Stimulated activated CD8-positive, alpha-beta memory T cell treated with anti-CD3 and anti-CD28 coated beads, Interleukin-4, amount 100 ng/mL, for 24 hours (primary cell): Measurements from ENCODE around the gene PTPRD.

Experiments used
- DNase-seq: peaks from one replicate; pipeline ENCODE4 v3.0.0-alpha.2; 2020; ENCODE audit warnings: low read depth

The PTPRD gene

DNA sequence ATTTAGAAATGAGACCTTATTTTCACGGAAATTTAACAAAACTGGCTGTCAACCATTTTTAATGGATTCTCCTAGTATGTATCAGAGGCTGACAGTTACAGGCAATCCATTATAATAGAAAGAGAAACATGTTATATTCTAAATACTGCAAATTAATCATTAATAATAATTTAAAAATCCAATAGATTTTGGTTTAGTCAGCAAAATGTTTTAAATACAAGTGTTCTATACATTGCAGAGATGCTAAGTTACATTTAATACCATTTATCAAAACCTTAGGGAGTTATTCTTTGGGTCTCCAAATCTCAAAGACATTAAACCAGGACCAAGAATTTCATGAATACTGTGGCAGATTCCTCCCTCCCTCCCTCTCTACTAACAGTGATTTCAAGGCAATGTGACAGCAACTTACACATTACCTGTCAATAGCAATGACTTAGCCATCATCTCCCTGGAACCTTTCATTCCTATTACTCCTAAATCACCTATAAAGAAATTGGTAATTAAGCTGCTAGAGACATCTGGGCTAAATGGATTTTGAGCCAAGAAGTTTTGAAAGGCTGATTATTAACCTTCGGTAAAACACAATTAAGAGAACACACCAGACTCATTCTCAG, 2044.7 kb downstream of the PTPRD start:
- no peak for DNase-seq

DNA sequence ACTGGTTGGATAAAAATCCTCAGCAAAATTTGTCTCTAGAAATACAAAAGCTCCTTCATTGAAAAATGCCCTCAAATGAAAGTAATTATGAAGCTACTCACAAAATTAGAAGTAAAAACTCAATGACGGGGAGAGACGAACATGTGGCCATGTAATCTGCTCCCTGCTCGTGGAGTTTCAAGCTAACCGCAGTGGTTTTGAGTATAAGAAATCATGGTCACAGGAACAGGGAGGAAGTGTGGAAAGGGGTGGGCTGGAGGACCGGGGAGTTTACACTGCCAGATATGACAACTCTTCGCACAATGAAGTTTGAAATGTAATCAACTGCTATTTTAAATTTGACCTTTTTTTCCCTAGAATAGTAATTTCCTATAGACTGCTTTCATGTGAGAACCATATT, 2047.8 kb downstream of the PTPRD start:
- no peak for DNase-seq

DNA sequence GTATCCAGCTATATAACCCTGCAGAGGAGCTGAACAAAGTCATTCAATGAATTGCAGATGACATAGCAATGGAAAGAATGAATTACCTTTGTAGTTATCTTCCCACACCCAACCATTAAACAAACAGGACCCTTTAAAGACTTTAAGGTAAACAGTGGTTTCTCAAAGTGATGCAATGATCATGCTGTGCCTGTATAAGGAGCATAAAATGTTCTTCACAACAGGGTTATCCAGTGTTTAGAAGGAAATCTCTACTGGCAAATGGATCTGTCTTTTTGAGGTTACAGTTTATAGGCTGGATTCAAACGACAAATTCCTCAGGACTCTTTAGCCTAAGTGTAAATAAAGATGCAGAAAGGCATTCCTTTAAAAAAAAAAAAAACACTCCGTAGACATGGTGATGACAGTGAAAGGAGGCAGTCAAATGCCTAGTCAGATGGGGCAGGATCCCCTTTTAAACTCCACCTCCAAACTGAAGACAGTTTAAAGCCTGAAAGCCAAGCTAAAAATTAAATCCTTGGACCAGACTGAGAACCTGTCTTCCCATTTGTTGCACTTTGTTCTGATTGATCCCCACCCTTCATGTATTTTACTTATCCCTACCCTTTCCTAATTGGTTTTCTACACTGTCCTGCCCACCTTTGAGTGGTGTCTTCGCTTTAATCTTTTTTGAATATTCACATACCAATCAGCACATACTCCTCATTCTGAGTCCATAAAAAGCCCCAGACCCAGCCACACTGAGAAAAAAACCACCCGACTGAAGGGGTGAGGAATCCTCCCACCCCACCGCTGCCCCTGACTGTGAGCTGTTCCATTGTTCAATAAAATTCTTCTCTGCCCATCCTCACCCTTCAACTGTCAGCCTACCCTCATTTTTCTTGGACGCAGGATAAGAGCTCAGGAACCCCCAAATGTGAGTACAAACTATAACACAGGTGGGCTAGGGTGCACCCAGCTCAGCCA, 2052.0 kb downstream of the PTPRD start:
- DNase-seq = no peak

DNA sequence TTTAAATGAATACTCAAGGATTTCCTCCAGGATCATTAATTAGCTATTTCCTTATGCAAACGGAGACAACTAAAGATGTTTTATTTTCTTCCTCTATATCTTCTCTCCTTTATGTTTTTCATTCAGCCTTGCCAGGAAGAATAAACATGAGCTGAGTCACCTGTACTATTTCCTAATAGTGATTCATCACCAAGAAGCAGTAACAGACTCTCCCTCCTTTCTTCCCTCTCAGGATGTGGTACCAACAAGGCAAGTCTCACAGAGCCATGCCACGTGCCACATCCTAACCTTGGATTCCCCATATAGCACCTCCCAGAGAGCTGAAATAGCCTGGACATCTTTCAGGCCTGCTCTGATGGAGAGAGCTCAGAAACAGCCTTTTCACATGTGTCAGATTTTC, 2054.6 kb downstream of the PTPRD start:
- DNase-seq = no peak

DNA sequence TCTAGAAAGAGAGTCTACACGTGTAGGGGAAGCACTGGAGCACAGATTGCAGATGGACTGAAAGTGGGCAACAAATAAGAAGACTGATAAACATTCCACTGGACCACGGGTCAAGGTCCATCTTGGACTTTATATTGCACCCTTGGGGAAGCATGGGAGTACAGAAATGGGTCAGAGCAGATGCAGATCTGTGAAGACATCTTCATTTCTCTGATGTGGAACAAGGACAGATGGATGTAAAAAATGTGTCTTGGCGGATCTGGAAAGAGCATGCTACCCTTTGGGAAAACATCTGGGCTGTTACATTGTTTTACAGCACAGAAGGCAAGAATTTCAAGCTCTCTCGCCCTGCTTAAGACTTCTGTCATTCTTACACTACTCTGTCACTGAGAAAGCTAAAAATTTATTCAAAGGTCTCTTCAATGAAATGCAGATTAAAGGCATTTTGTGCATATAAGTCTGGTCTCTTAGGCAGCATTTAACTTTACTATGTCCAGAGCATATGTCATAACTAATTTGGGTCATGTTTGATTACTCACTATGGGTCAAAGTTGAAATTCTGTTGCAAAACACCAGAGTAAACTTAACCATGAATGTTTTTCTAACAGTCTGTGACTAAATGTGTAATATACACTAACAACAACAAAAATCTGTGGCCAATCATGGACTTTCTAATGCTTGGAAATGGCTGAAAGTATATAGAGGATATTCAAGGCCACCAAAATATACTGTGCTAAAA, 2056.9 kb downstream of the PTPRD start:
- no peak for DNase-seq

DNA sequence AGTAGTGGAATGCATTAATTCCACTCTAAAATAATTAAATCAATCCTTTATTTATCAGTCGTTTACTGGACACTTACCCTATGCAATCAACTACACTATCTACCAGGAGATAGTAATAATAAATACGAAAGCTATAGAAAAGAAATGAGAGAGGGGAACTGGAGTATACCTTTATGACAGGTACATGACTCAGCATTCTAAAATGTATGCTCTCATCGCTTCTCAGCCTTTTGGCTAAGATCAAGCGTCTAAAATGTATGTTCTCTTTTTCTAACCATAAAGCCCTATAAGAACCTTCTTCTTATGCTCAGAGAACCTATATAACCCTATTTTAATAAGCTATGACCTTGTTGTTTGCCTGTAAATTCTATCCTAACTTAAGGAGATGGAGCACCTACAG, 2059.4 kb downstream of the PTPRD start:
- DNase-seq = no peak

DNA sequence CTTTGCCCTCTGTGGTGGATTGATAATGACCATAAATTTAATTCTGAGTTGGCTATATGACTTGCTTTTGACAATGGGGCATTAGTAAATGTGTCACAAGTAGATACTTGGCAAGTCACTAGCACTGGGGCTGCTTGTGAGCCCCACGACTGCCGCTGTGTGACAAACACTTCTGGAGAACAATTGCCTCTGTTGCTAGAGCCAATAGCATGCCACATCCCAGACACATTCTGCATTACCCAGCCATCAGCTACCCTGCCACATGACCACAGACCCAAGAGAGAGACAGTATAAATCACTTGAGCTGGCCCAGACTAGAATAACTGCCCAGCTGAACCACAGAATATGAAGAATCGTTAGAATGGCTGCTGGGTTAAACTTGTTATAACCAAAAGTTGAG, 2060.1 kb downstream of the PTPRD start:
- DNase-seq = no peak

DNA sequence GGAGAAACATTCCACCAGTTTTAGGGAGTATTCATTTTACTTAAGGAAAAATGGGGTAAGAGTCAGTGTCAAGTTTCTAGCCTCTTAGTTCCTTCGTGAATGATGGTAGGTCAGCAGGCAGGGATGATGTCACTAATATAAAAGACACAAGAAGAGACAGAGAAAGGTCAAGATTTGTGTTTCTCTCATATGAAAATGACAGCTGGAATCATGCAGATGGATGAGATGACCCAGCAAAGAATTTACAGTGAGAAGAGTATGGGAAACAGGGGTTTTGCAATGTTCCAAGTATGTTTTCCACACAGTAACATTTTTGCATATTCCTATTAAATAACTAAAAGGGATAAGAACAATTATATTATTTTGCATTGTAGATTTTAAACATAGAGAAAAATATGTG, 2063.6 kb downstream of the PTPRD start:
- DNase-seq = no peak

DNA sequence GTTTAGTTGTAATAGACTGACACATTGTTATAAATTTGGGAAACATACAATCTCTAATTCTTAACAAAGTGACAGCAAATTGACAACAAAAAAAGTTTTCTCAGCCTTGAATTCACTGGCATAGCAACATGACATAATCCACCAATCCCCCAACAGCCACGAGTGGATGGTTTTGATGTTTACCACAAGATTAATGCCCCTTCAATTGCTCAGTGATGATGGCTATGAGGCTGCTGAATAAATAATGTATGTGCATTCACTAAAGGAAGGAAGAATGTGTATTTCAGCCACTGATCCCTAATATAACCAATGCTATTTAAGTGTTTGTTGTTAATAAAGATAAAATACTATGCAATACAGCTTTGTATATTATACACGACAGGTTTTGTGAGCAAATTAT, 2069.6 kb downstream of the PTPRD start:
- DNase-seq = no peak

DNA sequence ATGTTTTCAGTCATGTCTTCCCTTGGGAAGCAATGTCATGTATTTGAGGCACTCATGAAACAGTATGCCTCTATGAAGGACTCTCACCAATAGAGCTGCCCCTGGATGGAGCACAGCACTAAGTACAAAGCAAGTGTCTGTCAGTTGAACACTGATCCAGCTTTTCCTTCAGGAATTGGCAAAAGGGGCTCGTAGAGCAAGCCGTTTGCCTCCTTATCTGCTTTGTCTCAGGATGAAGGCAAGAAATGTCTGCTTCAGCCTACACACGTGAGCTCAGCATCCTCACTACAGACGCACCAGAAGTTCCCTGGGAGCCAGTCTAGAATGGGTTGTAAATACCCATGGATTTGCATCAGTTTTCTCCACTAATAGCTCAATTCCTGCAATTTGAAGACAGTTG, 2070.3 kb downstream of the PTPRD start:
- no peak for DNase-seq

DNA sequence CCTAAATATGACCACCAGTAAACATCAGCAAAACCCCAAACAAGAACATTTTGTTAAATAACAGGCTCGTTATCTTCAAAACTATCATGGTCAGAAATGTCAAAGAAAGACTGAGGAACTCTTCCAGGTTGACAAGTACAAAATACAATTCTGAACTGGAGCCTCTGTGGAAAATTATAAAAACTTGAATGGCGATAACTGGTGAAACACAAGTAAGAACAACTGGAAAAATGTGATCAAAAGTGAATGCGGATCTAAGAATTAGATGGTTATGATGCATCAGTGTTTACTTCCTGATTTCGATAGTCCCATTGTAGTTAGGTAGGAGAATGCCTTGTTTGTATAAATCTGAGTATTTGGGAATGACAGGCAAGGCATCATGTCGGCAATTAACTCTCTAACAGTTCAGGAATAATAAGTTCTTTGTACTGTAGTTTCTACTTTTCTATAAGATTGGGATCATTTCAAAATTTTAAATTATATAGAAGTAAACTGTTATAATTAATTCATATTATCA, 2073.1 kb downstream of the PTPRD start:
- DNase-seq = no peak

DNA sequence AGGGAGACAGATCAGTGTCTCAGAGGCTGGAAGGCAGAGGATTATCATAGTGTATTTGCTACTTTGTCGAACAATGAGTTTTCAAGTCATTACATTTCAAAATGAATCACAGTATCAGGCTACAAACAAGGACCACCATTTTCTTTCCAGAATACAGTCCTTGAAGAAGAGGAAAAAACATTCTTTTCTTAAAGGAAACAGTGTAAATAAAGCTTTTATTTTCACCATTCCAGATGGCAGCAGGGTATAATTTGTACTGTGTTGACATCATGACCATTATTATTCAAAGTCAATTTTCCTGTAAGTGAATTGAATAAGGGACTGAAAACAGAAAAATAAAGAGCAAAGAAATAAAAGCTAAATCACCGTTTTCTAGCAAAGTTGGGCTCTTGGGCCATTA, 2076.0 kb downstream of the PTPRD start:
- DNase-seq = no peak

DNA sequence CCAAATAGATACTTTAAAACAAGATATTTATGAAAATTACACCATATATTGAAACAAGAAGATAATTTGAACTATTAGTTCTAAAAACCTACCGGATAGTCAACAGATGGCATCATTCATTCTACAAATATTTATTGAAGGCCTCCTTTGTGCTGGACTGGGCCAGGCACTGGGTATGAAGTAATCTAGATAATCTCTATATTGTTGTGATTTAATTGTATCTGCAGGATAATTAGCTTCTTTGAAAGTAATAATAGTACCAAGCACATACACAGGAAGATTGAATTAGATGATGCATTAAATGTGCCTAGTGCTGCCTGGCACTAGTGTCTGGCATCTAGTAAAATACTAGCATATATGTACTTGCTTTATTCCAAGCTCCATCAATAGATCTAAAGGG, 2078.0 kb downstream of the PTPRD start:
- no peak for DNase-seq

DNA sequence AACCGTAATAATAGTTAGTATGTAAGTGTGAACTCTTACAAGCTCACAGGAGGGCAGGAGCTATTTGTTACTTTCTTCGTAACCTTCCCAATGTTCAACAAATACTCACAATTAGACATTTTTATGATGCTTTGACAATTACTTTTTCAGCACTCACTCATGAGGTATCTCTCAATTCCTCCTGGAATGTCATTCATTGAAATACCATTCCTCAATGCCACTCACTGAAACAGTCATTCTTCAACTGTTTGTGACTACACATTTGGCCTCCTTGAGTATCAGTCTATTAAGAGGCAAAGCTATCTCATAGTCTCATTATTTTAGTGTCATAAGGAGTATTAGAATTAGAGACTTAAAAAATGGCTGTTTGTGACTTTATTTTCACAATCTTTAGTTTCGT, 2079.1 kb downstream of the PTPRD start:
- no peak for DNase-seq

DNA sequence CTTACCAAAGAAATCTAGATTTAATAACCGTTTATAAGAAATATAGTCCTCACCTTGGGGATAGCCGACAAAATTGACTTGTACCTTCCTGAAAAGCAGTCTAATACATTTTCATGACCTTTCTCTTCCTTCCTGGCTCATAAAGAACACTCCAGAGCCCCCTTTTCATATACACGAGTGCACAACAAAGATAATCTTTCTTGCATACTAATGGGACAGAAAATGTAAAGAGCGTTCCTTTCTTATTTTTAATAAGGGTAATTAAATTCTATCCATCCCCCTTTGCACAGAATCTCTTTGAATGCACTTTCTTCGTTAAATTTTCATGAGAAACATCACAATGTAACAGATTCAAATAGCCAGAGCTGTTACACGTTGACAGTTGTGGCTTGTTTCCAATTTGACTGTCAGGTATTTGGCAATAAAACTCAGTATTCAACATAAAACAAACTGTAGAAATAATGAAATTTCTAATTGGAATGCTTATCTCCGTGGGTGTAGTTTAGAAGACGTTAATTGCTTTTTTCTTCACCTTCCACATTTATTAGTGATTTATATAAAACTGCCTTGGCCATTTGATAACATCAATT, 2080.9 kb downstream of the PTPRD start:
- DNase-seq = no peak

DNA sequence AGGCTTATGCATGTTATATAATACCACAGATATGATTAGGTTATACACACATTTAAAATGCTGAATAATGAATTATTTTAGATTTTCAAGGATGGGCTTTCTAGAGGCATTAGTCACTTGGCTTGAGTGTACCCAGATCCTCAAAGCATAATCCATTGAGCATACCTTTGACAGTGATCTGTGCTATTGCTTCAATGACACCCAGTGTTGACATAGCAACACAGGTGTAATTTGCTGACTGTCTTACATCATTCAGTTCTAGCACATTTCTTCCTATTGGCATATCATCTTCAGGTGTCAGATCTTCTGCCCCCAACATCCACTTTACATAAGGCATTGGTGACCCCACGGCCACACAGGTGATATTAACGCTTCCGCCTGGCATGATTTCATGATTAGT, 2091.7 kb downstream of the PTPRD start:
- no peak for DNase-seq

DNA sequence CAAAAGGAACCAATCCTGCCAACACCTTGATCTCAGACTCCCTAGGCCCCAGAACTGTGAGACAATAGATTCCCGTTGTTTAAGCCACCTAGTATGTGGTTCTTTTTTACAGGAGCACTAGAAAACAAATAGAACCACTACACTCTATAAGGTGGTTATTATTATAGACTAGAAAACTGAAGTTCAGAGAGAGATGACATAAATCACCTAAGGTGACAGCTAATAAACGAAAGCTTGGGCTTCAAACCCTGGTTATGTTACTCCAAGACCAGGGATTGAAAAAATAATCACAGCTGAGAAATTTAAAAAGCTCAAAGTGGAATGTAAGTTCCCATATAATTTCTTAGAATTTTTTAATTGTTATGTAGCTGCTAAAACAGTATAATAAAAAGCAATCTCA, 2097.1 kb downstream of the PTPRD start:
- no peak for DNase-seq

DNA sequence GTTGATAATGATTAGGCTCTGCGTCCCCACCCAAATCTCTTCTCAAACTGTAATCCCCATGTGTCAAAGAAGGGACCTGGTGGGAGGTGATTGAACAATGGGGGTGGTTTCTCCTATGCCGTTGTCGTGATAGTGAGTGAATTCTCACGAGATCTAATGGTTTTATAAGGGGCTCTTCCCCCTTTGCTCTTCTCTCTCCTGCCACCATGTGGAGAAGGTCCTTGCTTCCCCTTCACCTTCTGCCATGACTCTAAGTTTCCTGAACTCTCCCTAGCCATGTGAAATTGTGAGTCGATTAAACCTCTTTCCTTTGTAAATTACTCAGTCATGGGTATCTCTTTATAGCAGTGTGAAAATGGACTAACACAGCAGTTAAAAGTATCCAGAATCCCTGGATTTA, 2098.0 kb downstream of the PTPRD start:
- no peak for DNase-seq

DNA sequence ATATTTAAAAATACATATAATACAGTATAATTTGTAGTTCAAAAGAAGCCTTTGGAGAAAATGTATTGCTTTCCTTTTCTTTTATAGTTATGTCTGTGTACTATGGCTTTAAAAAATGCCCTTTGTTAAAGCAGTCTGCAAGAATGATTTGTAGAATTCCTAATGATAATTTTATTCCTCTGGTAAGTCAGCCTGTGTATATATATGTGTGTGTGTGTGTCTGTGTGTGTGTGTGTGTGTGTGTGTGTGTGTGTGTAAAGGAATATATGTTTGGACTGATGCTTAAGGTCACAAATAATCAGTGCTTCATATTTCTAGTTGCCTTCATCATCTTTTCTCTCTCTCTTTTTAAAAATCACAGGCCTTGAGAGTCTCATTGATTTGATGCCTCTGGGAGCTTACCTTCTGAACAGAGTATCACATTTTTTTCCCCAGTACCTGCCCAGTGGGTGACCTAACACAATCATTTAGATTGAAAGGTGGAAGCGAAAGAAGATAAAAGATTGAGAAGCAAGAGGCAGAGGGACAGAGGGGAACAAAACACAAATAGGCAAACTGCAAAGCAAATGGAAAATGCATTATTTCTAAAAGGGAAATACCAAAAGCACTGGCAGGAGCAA, 2104.0 kb downstream of the PTPRD start:
- DNase-seq = no peak

DNA sequence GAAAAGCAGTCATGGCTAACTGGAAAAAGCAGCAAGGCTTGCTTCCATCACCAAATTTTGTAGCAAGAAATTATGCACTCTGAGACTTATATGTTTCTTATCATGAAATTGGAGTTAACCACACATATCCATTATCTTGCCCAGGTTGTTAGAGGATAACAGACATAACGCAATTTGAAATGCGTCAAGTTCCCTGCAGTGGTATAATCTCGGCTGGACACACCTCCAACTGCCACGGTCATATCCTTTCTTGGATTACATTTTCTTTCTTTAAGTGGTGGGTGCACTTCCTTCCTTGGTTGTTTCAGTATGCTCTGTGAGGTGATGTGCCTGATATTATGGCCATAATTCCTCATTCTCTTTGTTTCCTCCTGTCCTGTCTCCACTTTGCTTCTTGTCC, 2118.2 kb downstream of the PTPRD start:
- DNase-seq = no peak

DNA sequence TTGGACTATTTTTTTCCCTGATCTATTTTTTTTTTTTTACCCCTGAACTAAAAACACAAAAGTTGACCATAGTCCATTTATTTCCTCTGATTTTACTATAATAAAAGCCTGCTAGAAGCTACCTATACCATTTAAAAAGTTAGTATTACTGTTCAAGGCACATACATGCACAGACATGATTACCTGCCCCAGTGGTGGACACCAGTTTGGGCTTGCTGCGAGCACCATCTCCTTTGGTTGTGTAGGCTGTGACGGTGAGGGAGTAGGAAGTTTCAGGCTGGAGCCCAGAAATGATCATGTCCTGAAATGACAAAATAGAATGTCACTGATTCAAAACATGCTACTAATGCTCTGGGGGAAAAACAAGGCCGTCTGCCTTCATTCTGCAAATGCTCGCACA, 2120.1 kb downstream of the PTPRD start:
- DNase-seq = no peak

DNA sequence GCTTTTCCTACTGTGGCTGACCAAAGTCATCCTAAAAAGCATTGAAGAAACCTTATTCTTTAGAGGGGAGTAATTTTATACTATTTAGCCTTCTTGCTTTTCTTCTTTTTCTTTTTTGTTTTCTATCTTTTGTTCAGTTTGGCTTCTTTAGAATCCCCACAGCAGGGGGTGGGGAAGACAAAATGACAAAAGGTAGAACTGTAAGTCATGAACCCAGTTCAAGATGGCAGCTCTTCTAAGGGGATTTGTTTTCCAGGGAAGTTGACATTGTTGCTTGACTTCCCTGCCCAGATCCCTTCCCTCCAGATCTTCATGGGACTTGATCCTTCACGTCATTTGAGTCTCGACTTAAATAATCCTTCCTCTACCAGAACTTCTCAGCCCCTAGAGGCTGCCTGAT, 2120.8 kb downstream of the PTPRD start:
- DNase-seq = no peak
